HCT116 (cell line): ENCODE results near the gene TIGAR. TPM values are rescaled to one million over a fixed set of nuclear protein-coding genes. Genes with fewer than 3 reads are reported as not detected.

Source experiments
- ATAC-seq: fragments of 200-7000 bp; cut with Tn5 transposase; 2 replicates; pipeline ENCODE4 v1.9.1; 2020; ENCODE audit warnings: mild to moderate bottlenecking, moderate library complexity
- BruUV-seq: library from RNA; stranded (reverse); fragments of 400-500 nt; replicated peaks from 2 replicates; lab custom pipeline; 2021; lab: Mats Ljungman, UMichigan
- CTCF ChIA-PET: fragments of 300-600 bp; sonication (Branson Sonifier 250); formaldehyde crosslinking; loops from one replicate; lab custom pipeline; 2021; ENCODE audit warnings: antibody characterized with exemption; lab: Charles Lee
- POLR2A ChIA-PET: fragments of 300-600, 350-600 bp; sonication (Branson Sonifier 250); formaldehyde crosslinking; loops from one replicate; lab custom pipeline; 2021; ENCODE audit warnings: antibody characterized with exemption; lab: Charles Lee
- RAD21 ChIA-PET, 2 experiments: fragments of 300-600 bp; sonication (Branson Sonifier 250); formaldehyde crosslinking; loops; one replicate each; lab custom pipeline; 2023; ENCODE audit warnings: low total read pairs in 2 of 2; ENCODE audit not compliant: uncharacterized antibody in 2 of 2, unreplicated experiment in 2 of 2, low non-redundant PET in 1 of 2; lab: Charles Lee
- DNase-seq: peaks from one replicate; pipeline ENCODE4 v3.0.0-alpha.2; 2010; ENCODE audit warnings: low read depth, low spot score
- H2AFZ ChIP-seq: fragments of 200-600 bp; shearing (Covaris generic), sonication (generic); 2 replicates; pipeline ENCODE4 v1.6.1; 2017; ENCODE audit warnings: low read depth, mixed run types, mixed read lengths, antibody characterized with exemption, low read length; ENCODE audit not compliant: poor library complexity, severe bottlenecking
- H3K27ac ChIP-seq: 2 replicates; pipeline ENCODE4 v1.5.1; 2012; ENCODE audit warnings: low read depth, low read length
- H3K27me3 ChIP-seq: fragments of 200-600 bp; sonication (generic); 2 replicates; pipeline ENCODE4 v1.6.1; 2016; ENCODE audit warnings: mixed run types, low read length, mixed read lengths; ENCODE audit not compliant: insufficient read depth
- H3K36me3 ChIP-seq, 2 experiments: fragments of 200-500 bp in 1 of 2; fragments of 200-600 bp in 1 of 2; sonication (Bioruptor generic) in 1 of 2; sonication (generic) in 1 of 2; 2 replicates each; pipeline versions ENCODE4 v1.5.1 to v1.6.1; 2014 to 2016; ENCODE audit warnings: low read length in 2 of 2, inconsistent platforms in 1 of 2, mixed read lengths in 1 of 2, mixed run types in 1 of 2; ENCODE audit not compliant: insufficient read depth in 2 of 2, control insufficient read depth in 1 of 2
- H3K4me1 ChIP-seq, 2 experiments: fragments of 200-600 bp in 1 of 2; sonication (generic) in 1 of 2; 2 replicates each; pipeline versions ENCODE4 v1.5.1 to v1.6.1; 2012 to 2017; ENCODE audit warnings: low read length in 2 of 2, inconsistent platforms in 1 of 2, mild to moderate bottlenecking in 1 of 2, mixed read lengths in 1 of 2, mixed run types in 1 of 2, moderate library complexity in 1 of 2; ENCODE audit not compliant: insufficient read depth in 2 of 2, control insufficient read depth in 1 of 2
- H3K4me2 ChIP-seq: fragments of 200-600 bp; sonication (generic); 2 replicates; pipeline ENCODE4 v1.6.1; 2017; ENCODE audit warnings: mixed run types, low read length, mixed read lengths
- H3K4me3 ChIP-seq, 2 experiments: fragments of 200-600 bp in 1 of 2; sonication (generic) in 1 of 2; replicated peaks in 1 of 2; 2 replicates each; pipeline ENCODE4 v1.5.1; 2011 to 2016; ENCODE audit warnings: low read length in 2 of 2, control low read depth in 1 of 2, low read depth in 1 of 2, mild to moderate bottlenecking in 1 of 2, mixed read lengths in 1 of 2, mixed run types in 1 of 2
- H3K79me2 ChIP-seq: fragments of 200-600 bp; sonication (generic); 2 replicates; pipeline ENCODE4 v1.6.1; 2017; ENCODE audit warnings: mild to moderate bottlenecking, mixed run types, low read length, moderate library complexity, mixed read lengths; ENCODE audit not compliant: insufficient read depth
- H3K9ac ChIP-seq: fragments of 200-600 bp; sonication (generic); 2 replicates; pipeline ENCODE4 v1.6.1; 2016; ENCODE audit warnings: low read length, mixed read lengths
- H3K9me2 ChIP-seq: fragments of 200-600 bp; sonication (generic), shearing (Covaris generic); 2 replicates; pipeline ENCODE4 v1.6.1; 2017; ENCODE audit warnings: mixed run types, mild to moderate bottlenecking, moderate library complexity; ENCODE audit not compliant: insufficient read depth
- H3K9me3 ChIP-seq, 2 experiments: fragments of 200-500 bp in 1 of 2; fragments of 200-600 bp in 1 of 2; sonication (Bioruptor generic) in 1 of 2; sonication (generic) in 1 of 2; 2 replicates each; pipeline ENCODE4 v1.6.1; 2014 to 2017; ENCODE audit warnings: low read length in 2 of 2, mixed read lengths in 2 of 2, inconsistent platforms in 1 of 2, low read depth in 1 of 2, mild to moderate bottlenecking in 1 of 2, mixed run types in 1 of 2, moderate library complexity in 1 of 2; ENCODE audit not compliant: control insufficient read depth in 1 of 2, insufficient read depth in 1 of 2
- H4K20me1 ChIP-seq: fragments of 200-600 bp; sonication (generic), shearing (Covaris generic); 2 replicates; pipeline ENCODE4 v1.6.1; 2017; ENCODE audit warnings: mixed run types, mild to moderate bottlenecking, moderate library complexity; ENCODE audit not compliant: insufficient read depth
- CBX3 ChIP-seq: IDR thresholded peaks from 2 replicates; pipeline ENCODE4 v1.6.1; 2012; ENCODE audit warnings: low read depth
- CTCF ChIP-seq, 3 experiments: fragments of 200-600 bp in 1 of 3; sonication (generic) in 1 of 3; IDR thresholded peaks in 2 of 3; conservative IDR thresholded peaks in 1 of 3; 2 replicates each; pipeline ENCODE4 v1.5.1; 2012 to 2017; ENCODE audit warnings: low read depth in 2 of 3, low read length in 2 of 3, antibody characterized with exemption in 1 of 3, borderline replicate concordance in 1 of 3, control low read depth in 1 of 3, mild to moderate bottlenecking in 1 of 3, mixed read lengths in 1 of 3, mixed run types in 1 of 3, moderate library complexity in 1 of 3; ENCODE audit not compliant: insufficient read depth in 1 of 3
- ELF1 ChIP-seq: IDR thresholded peaks from 2 replicates; pipeline ENCODE4 v1.6.1; 2012; ENCODE audit warnings: low read depth, borderline replicate concordance
- EZH2 ChIP-seq: fragments of 200-600 bp; sonication (generic); IDR thresholded peaks from 2 replicates; pipeline ENCODE4 v1.6.1; 2017; ENCODE audit warnings: antibody characterized with exemption, mixed run types
- MAX ChIP-seq: IDR thresholded peaks from 2 replicates; pipeline ENCODE4 v1.6.1; 2012
- POLR2A ChIP-seq: IDR thresholded peaks from 2 replicates; pipeline ENCODE4 v1.7.0; 2011; ENCODE audit warnings: borderline replicate concordance; ENCODE audit not compliant: insufficient read depth, insufficient read length; ENCODE audit errors: extremely low read depth
- RAD21 ChIP-seq: IDR thresholded peaks from 2 replicates; pipeline ENCODE4 v1.6.1; 2012; ENCODE audit warnings: low read depth, mild to moderate bottlenecking
- REST ChIP-seq: IDR thresholded peaks from 2 replicates; pipeline ENCODE4 v1.6.1; 2012; ENCODE audit warnings: low read depth
- SIN3A ChIP-seq: IDR thresholded peaks from 2 replicates; pipeline ENCODE4 v1.6.1; 2012; ENCODE audit warnings: low read depth
- SP1 ChIP-seq: IDR thresholded peaks from 2 replicates; pipeline ENCODE4 v1.6.1; 2012; ENCODE audit warnings: low read depth
- SRF ChIP-seq: IDR thresholded peaks from 2 replicates; pipeline ENCODE4 v1.6.1; 2012; ENCODE audit warnings: low read depth
- TCF7L2 ChIP-seq: IDR thresholded peaks from 2 replicates; pipeline ENCODE4 v1.7.0; 2011; ENCODE audit warnings: borderline replicate concordance, inconsistent platforms; ENCODE audit not compliant: insufficient read depth, insufficient read length; ENCODE audit errors: extremely low read depth
- ZNF274 ChIP-seq: fragments of 200-500 bp; sonication (Bioruptor generic); IDR thresholded peaks from 2 replicates; pipeline ENCODE4 v1.6.1; 2014; ENCODE audit warnings: mild to moderate bottlenecking, low read depth, low read length, inconsistent platforms
- intact Hi-C: fragments of 100-400 bp; cut with micrococcal nuclease; formaldehyde crosslinking; loops from 2 replicates; pipeline ENCODE4 v1.10.0; 2022
- total RNA-seq: library from RNA; stranded (reverse); gene quantifications from one replicate; pipeline ENCODE4 v1.2.1, GENCODE V29; 2021; ENCODE audit not compliant: unreplicated experiment

The TIGAR gene
- total RNA-seq, 1 experiment from 2014 or later: 13.7 TPM

DNA sequence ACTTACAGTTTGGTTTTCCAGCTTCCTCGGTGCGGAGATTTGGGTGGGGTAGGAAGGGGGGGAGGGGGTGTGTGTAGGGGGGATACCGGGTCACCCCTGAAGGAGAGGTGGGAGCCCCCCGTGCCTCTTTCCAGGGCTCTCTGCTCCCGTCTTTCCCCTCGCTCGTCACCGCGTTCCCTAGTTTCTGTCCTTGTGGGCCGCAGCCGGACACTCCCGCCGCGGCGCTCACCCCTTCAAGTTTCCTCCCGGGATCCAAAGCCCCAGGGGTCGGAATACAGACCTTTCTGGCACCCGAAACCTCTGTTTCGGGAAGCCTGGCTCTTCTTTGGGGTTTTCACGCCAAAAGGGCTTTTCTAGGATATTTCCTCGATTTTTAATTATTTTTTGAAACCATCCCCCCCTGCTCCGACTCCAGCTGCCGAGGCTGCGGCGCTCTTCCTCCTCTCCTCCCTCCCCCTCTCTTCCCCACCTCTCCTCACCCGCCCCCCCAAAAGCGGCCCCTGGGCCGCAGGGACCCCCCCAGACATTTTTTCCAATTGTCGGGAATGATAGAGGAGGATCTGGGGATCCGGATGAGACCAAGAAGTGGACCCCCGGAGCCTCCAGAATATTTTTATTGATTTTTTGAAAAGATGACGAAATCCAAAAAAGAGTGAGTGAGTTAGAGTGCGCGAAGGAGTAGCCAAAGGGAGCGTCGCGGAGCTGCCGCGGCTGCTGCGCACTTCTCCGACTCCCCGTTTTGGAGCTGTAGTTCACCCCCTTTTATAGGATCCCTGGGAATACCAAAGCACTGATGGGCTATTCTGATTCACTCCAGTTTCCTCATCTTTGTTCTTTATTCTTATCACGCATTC is 45.8 kb upstream of the TIGAR start:
- ATAC-seq (no peak), DNase-seq (no peak)
- Histone ChIP-seq H3K4me2 (no peak overlapping the region), H3K9ac (no peak overlapping the region), H2AFZ (no peak overlapping the region), H3K36me3 (no peaks in the 10 kb centered on the region), H4K20me1 (no peaks in the 10 kb centered on the region), H3K27me3 (peaks cover 40% of the 10 kb centered on the region), H3K4me3 (no peak overlapping the region), H3K9me3 (no peaks in the 10 kb centered on the region), H3K4me1 (peaks cover 5 to 17% of the 10 kb centered on the region in 2 experiments; a peak in 3 of 4 replicates), H3K79me2 (no peaks in the 10 kb centered on the region), H3K27ac (no peak overlapping the region), H3K9me2 (no peaks in the 10 kb centered on the region)
- RAD21 ChIA-PET: no interaction called here
- intact Hi-C loops: loop anchor here (5.0 to 10.0 kb wide), 2 partner anchors 238 to 470 kb away; no protein-coding TSS in a partner anchor
- POLR2A ChIA-PET: no interaction called here
- no TSS peak for BruUV-seq
- CTCF ChIA-PET: interaction anchor here (0.6 to 4.5 kb wide), 5 partner anchors 11 to 1344 kb away, joined by 3 to 91 read pairs (median 4); no protein-coding TSS in a partner anchor
- TF ChIP-seq ZNF274 (no peak), RAD21 (no peak)

GRCh38 chr12:4275870-4276301 is 45.1 kb upstream of the TIGAR start:
- Histone ChIP-seq H3K9ac (no peak overlapping the region), H3K9me2 (no peaks in the 10 kb centered on the region), H2AFZ (no peak overlapping the region), H3K79me2 (no peaks in the 10 kb centered on the region), H3K4me2 (no peak overlapping the region), H3K27me3 (peaks cover 36% of the 10 kb centered on the region), H3K9me3 (no peaks in the 10 kb centered on the region), H3K27ac (no peak overlapping the region), H3K4me1 (peaks cover 5 to 17% of the 10 kb centered on the region in 2 experiments; a peak in 3 of 4 replicates), H4K20me1 (no peaks in the 10 kb centered on the region), H3K4me3 (no peak overlapping the region), H3K36me3 (no peaks in the 10 kb centered on the region)
- RAD21 ChIA-PET: interaction anchor here (1.1 to 1.6 kb wide), 4 partner anchors 283 to 392 kb away, joined by 3 to 6 read pairs (median 4); no protein-coding TSS in a partner anchor
- POLR2A ChIA-PET: no interaction called here
- DNase-seq (no peak), ATAC-seq (no peak)
- intact Hi-C loops: loop anchor here (2.0 to 10.0 kb wide), 3 partner anchors 239 to 975 kb away; no protein-coding TSS in a partner anchor
- CTCF ChIA-PET: interaction anchor here (0.6 to 4.5 kb wide), 12 partner anchors 12 to 1343 kb away, joined by 3 to 91 read pairs (median 6); no protein-coding TSS in a partner anchor
- BruUV-seq: no TSS peak
- no peak for TF ChIP-seq CBX3
- no peak for TF ChIP-seq REST
- no peak for TF ChIP-seq RAD21
- TF ChIP-seq SIN3A: no peak
- no peak for TF ChIP-seq ELF1
- no peak for TF ChIP-seq CTCF (IDR thresholded peaks at IDR 0.05 in 2 of 3, conservative IDR thresholded peaks at IDR 0.05 in 1 of 3; ENCODE audit: borderline replicate concordance in 1 of 3, insufficient read depth in 1 of 3, low read depth in 2 of 3, low read length in 2 of 3)
- TF ChIP-seq MAX: no peak
- TF ChIP-seq SP1: no peak
- TF ChIP-seq EZH2: no peak
- no peak for TF ChIP-seq TCF7L2
- no peak for TF ChIP-seq POLR2A
- TF ChIP-seq SRF: no peak
